Natural killer cell (primary cell): Measurements from ENCODE around the gene C2orf68. TPM values are rescaled to one million over a fixed set of nuclear protein-coding genes. Genes with fewer than 3 reads are reported as not detected.
A peak's percentile ranks its signal among the peaks of the same experiment; 100 is the strongest.

ENCODE experiments used
- ATAC-seq, 3 donors: fragments of 150-1000 bp in 2 of 3; fragments of 200-7000 bp in 1 of 3; cut with Tn5 transposase; 1 replicate in 1 of 3; 2 replicates in 2 of 3; pipeline ENCODE4 v1.10.0; 2021; ENCODE audit warnings: mild to moderate bottlenecking in 2 of 3, moderate library complexity in 2 of 3
- DNase-seq, 2 donors: peaks; one replicate each; pipeline versions ENCODE4 v3.0.0 to v3.0.0-alpha.2; 2013 to 2021; ENCODE audit warnings: mixed read lengths in 1 of 2
- H3K27ac ChIP-seq: one replicate; pipeline ENCODE4 v1.5.1; 2013; ENCODE audit warnings: mild to moderate bottlenecking, low read length
- H3K27me3 ChIP-seq: one replicate; pipeline ENCODE4 v1.6.1; 2013; ENCODE audit warnings: low read length; ENCODE audit not compliant: control insufficient read depth, insufficient read depth
- H3K36me3 ChIP-seq: one replicate; pipeline ENCODE4 v1.6.1; 2013; ENCODE audit warnings: low read length; ENCODE audit not compliant: control insufficient read depth, insufficient read depth
- H3K4me1 ChIP-seq: one replicate; pipeline ENCODE4 v1.6.1; 2013; ENCODE audit warnings: low read length; ENCODE audit not compliant: control insufficient read depth, insufficient read depth
- H3K4me3 ChIP-seq: one replicate; pipeline ENCODE4 v1.5.1; 2013; ENCODE audit warnings: low read length
- H3K9me3 ChIP-seq: one replicate; pipeline ENCODE4 v1.6.1; 2013; ENCODE audit warnings: low read length; ENCODE audit not compliant: control insufficient read depth, insufficient read depth
- H3K27ac Mint-ChIP-seq, 2 donors: one replicate each; pipeline ENCODE4 v1.8.0; 2022; ENCODE audit warnings: mild to moderate bottlenecking in 2 of 2, mixed read lengths in 2 of 2, moderate library complexity in 1 of 2
- H3K27me3 Mint-ChIP-seq, 2 donors: one replicate each; pipeline ENCODE4 v1.8.0; 2022; ENCODE audit warnings: low read depth in 2 of 2, mixed read lengths in 2 of 2
- H3K36me3 Mint-ChIP-seq: one replicate; pipeline ENCODE4 v1.8.0; 2022; ENCODE audit warnings: mixed read lengths
- H3K4me1 Mint-ChIP-seq, 2 donors: one replicate each; pipeline ENCODE4 v1.8.0; 2022; ENCODE audit warnings: mixed read lengths in 2 of 2
- H3K4me3 Mint-ChIP-seq: one replicate; pipeline ENCODE4 v1.8.0; 2022; ENCODE audit warnings: mild to moderate bottlenecking, moderate library complexity, mixed read lengths
- H3K9me3 Mint-ChIP-seq, 2 donors: one replicate each; pipeline ENCODE4 v1.8.0; 2022; ENCODE audit warnings: mixed read lengths in 2 of 2
- CTCF ChIP-seq: fragments of 200-600 bp; IDR thresholded peaks from one replicate; pipeline ENCODE4 v1.8.0; 2022; ENCODE audit warnings: antibody characterized with exemption
- WGBS: methylation state at CpG from one replicate; pipeline ENCODE4 v1.1.7; 2013; ENCODE audit warnings: missing lambda C conversion rate; ENCODE audit not compliant: insufficient coverage; 5-methylcytosine and 5-hydroxymethylcytosine counted together
- intact Hi-C: fragments of 100-400 bp; cut with micrococcal nuclease; formaldehyde crosslinking; loops from one replicate; pipeline ENCODE4 v1.14.2; 2022
- total RNA-seq, 4 donors: library from RNA; stranded (reverse); fragments of 120-200 nt in 1 of 4; gene quantifications; one replicate each; pipeline versions ENCODE4 v1.2.3 to v1.2.4, GENCODE V29; 2013 to 2022

C2orf68 gene
- total RNA-seq, 3 donors from 2014 or later (not counting 1 experiment from before 2014, with no cell fraction given), result 36.4 to 60.8 (median 48.4) TPM

- no peak overlapping the region for H3K27ac ChIP-seq
- H3K27me3 Mint-ChIP-seq, result no peaks in the 10 kb centered on the region
- peaks cover 28 to 38% of the 10 kb centered on the region in 2 donors for H3K4me1 Mint-ChIP-seq
- ATAC-seq (no peak), DNase-seq (no peak)
- no peaks in the 10 kb centered on the region for H3K27me3 ChIP-seq
- no peak for TF ChIP-seq CTCF
- H3K4me3 Mint-ChIP-seq, result no peak overlapping the region
- no peaks in the 10 kb centered on the region for H3K36me3 Mint-ChIP-seq
- H3K36me3 ChIP-seq, result no peaks in the 10 kb centered on the region
- peaks cover 26% of the 10 kb centered on the region for H3K4me1 ChIP-seq
- intact Hi-C loops, result no loop called here
- H3K9me3 ChIP-seq, result no peaks in the 10 kb centered on the region
- H3K9me3 Mint-ChIP-seq, result no peaks in the 10 kb centered on the region
- WGBS, result 97% methylated on average over 4 of the region's 4 CpGs
- peak overlapping the region in 1 of 2 donors; percentile 56 for H3K27ac Mint-ChIP-seq
- H3K4me3 ChIP-seq, result no peak overlapping the region
Measured at GRCh38 chr2:85589181-85589580, 22.7 kb downstream of the C2orf68 start.

- Histone ChIP-seq H3K4me1 (peaks cover 29% of the 10 kb centered on the region), H3K36me3 (no peaks in the 10 kb centered on the region), H3K9me3 (no peaks in the 10 kb centered on the region), H3K27me3 (no peaks in the 10 kb centered on the region), H3K4me3 (no peak overlapping the region), H3K27ac (no peak overlapping the region)
- intact Hi-C loops, result no loop called here
- Mint-ChIP-seq H3K27ac (peak overlapping the region in 1 of 2 donors; percentile 56), H3K9me3 (no peaks in the 10 kb centered on the region), H3K4me1 (peaks cover 29 to 40% of the 10 kb centered on the region in 2 donors), H3K36me3 (no peaks in the 10 kb centered on the region), H3K4me3 (no peak overlapping the region), H3K27me3 (no peaks in the 10 kb centered on the region)
- DNase-seq, result no peak
- ATAC-seq, result no peak
- WGBS, result 68% methylated on average over 4 of the region's 4 CpGs
- no peak for TF ChIP-seq CTCF
Measured at GRCh38 chr2:85588645-85589044, 23.2 kb downstream of the C2orf68 start.

GRCh38 chr2:85588236-85588635, 23.6 kb downstream of the C2orf68 start:
- no peak for TF ChIP-seq CTCF
- Histone ChIP-seq H3K36me3 (no peaks in the 10 kb centered on the region), H3K4me1 (peaks cover 33% of the 10 kb centered on the region), H3K4me3 (no peak overlapping the region), H3K9me3 (no peaks in the 10 kb centered on the region), H3K27me3 (no peaks in the 10 kb centered on the region), H3K27ac (no peak overlapping the region)
- Mint-ChIP-seq H3K36me3 (no peaks in the 10 kb centered on the region), H3K9me3 (no peaks in the 10 kb centered on the region), H3K4me3 (no peak overlapping the region), H3K4me1 (peaks cover 33 to 44% of the 10 kb centered on the region in 2 donors), H3K27me3 (no peaks in the 10 kb centered on the region), H3K27ac (peak overlapping the region in 1 of 2 donors; percentile 56)
- no peak for DNase-seq
- 59% methylated on average over 4 of the region's 4 CpGs for WGBS
- intact Hi-C loops, result no loop called here
- ATAC-seq, result no peak

- Histone ChIP-seq H3K4me1 (peaks cover 30% of the 10 kb centered on the region), H3K27me3 (no peaks in the 10 kb centered on the region), H3K9me3 (no peaks in the 10 kb centered on the region), H3K4me3 (no peak overlapping the region), H3K27ac (no peak overlapping the region), H3K36me3 (peaks cover 14% of the 10 kb centered on the region)
- ATAC-seq (no peak), DNase-seq (no peak)
- no peaks in the 10 kb centered on the region for H3K27me3 Mint-ChIP-seq
- TF ChIP-seq CTCF, result no peak
- intact Hi-C loops, result no loop called here
- H3K4me1 Mint-ChIP-seq, result peaks cover 34 to 47% of the 10 kb centered on the region in 2 donors
- no peaks in the 10 kb centered on the region for H3K9me3 Mint-ChIP-seq
- peak overlapping the region; percentile 79 to 87 for H3K27ac Mint-ChIP-seq
- 65% methylated on average over 1 of the region's 1 CpG for WGBS
- H3K4me3 Mint-ChIP-seq, result peak overlapping the region; percentile 87
- H3K36me3 Mint-ChIP-seq, result no peaks in the 10 kb centered on the region
Measured at GRCh38 chr2:85585781-85586105, 26.1 kb downstream of the C2orf68 start.
